Uterine smooth muscle cell (primary cell): ENCODE measurements around the gene SYN1. TPM values are rescaled to one million over a fixed set of nuclear protein-coding genes. Genes with fewer than 3 reads are reported as not detected.

Experiments used
- total RNA-seq: library from RNA; depleted of rRNA; stranded (reverse); fragments of >200 nt; gene quantifications from 2 replicates; pipeline ENCODE4 v1.2.3, GENCODE V29; 2014

The SYN1 gene
- 0.22 and 0.25 TPM in 2 replicates for total RNA-seq

GRCh38 chrX:47619486-47620302 is at the start of gene SYN1:
Gene SYN1, minus strand, starts transcription at chrX:47619857. Its CDS starts 129 bp downstream, at chrX:47619728.

DNA sequence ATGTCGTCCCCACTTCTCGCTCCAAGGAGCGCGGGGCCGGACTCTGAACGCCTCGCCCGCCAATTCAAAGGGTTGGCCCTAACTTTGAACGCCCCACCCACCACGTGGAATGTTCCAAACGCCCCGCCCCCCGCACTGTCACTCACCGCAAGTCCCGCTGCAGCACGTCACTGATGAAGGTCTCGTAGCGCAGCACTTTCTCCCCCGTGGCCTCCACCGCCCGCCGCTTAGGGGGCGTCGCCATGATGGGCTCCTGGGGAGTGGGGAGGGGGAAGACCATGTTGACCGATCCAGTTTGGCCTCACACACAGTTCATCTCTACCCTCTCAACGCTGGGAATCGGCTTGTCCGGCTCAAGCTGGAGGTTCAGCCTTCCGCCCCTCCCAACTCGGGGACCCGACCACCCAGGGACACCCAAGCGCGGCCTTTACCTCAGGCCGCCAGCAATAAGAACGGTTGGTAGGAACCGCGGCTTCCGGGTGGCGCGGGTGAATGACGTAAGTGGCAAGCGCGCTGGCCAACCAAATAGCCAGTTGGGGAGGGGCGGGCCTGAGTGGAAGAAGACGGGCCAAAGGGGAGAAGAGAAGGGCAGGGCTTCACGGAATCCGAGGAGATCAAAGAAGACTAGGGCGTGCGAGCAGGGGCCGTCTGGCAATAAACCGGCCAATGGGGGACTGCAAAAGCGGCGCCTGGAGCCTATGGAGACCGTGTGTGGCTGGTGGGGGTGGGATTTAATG is 39.2 kb upstream of the SYN1 start, which contains the start of gene UXT:
Gene UXT, minus strand, starts transcription at position 497 of the 737 bp plus-strand sequence. Its CDS starts 253 bp downstream, at position 244.

DNA sequence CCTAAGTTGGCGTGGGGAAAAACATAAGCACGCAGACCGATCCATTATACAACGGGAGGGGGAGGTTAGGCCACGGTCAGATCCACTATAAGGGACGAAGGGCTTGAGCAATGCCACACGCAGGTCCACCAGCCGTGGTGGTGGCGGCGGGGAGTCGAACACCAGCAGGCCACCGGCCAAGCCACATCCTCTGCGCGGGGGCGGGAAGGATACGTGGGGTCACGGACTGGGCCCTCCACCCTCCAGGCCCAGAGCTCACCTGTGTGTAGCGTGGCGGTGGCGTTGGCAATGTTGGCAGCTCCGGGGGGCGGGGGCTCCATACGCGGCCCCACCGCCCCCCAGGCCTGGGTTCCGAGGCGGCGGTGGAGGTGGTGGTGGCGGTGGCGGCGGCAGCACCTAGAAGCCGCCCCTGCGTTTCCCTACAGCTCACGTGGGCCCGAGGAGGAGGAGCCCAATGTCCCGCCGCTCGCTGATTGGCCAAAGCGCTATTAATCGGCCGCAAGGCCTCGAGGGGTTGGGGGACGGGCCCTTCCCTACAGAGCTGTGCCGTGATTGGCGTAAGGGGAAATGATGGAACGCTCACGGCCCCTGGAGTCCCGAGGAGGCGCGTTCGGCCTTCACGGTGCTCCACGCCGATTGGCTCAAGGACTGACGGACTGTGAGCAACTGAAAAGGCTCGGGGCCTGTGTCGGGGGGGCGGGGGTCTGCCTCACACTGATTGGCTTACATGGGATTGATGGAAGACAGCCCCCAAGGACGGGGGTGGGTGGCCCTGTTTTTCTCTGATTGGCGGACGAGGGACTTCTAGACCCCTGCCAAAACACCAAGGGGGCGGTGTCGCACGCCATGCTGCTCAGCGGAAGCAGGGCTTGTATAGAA is 30.7 kb upstream of the SYN1 start, which contains the start of gene ELK1:
Gene ELK1, minus strand, starts transcription at position 400 of the 879 bp plus-strand sequence. CDS start 9,122 bp downstream, outside the sequence.

GRCh38 chrX:47629419-47630200 is 10.0 kb upstream of the SYN1 start, which contains the start of gene CFP:
Gene CFP, minus strand, starts transcription at chrX:47629930. Its CDS starts 86 bp downstream, at chrX:47629844.

GRCh38 chrX:47581731-47582647 is 37.7 kb downstream of the SYN1 start, which contains the start of gene TIMP1:
Gene TIMP1, plus strand, starts transcription at chrX:47582436. Its CDS starts 980 bp downstream, at chrX:47583416.

GRCh38 chrX:47560934-47561658 is 58.6 kb downstream of the SYN1 start, which contains the start of gene ARAF:
Gene ARAF, plus strand, starts transcription at chrX:47561205. Its CDS starts 1,763 bp downstream, at chrX:47562968.

Other genes starting within 250 kb of the SYN1 start
- gene ZNF157, start 249.3 kb downstream of the SYN1 start, total RNA-seq, result 0.11 and 0.12 TPM in 2 replicates
- 4.6 and 5.3 TPM in 2 replicates for gene ZNF41, start 136.6 kb downstream of the SYN1 start, total RNA-seq
- 12.1 and 12.3 TPM in 2 replicates for gene ARAF, start 58.7 kb downstream of the SYN1 start, total RNA-seq
- 461 and 698 TPM in 2 replicates for gene TIMP1, start 37.4 kb downstream of the SYN1 start, total RNA-seq
- 0.12 and 0.55 TPM in 2 replicates for gene CFP, start 10.1 kb upstream of the SYN1 start, total RNA-seq
- 20.4 and 23.6 TPM in 2 replicates for gene ELK1, start 30.7 kb upstream of the SYN1 start, total RNA-seq
- 94.1 and 108 TPM in 2 replicates for gene UXT, start 39.3 kb upstream of the SYN1 start, total RNA-seq
- gene ZNF81, start 217.0 kb upstream of the SYN1 start, total RNA-seq, result 5.3 and 6.2 TPM in 2 replicates